A673 (cell line): ENCODE results near the gene SRPK1.

Experiments
- CTCF ChIP-seq: fragments of 300-800, 200-600 bp; sonication (generic); conservative IDR thresholded peaks from 2 replicates; pipeline ENCODE4 v1.5.1; 2017; ENCODE audit warnings: low read depth, mild to moderate bottlenecking, antibody characterized with exemption, low read length, moderate library complexity, mixed read lengths
- EZH2 ChIP-seq: fragments of 200-600 bp; sonication (generic); IDR thresholded peaks from 2 replicates; pipeline ENCODE4 v1.6.1; 2017; ENCODE audit warnings: borderline replicate concordance, low read depth, mild to moderate bottlenecking, mixed read lengths, antibody characterized with exemption, low read length; ENCODE audit not compliant: poor library complexity, severe bottlenecking

- TF ChIP-seq CTCF (no peak), EZH2 (no peak)
These were observed 1.6 kb downstream of the SRPK1 start for GRCh38 chr6:35919085-35919826.
